ENCODE results near the gene RACGAP1. TPM values are rescaled to one million over a fixed set of nuclear protein-coding genes. Genes with fewer than 3 reads are reported as not detected.

RACGAP1 gene
- polyA plus RNA-seq, 1 donor from 2014 or later, result 18.3 TPM

DNA sequence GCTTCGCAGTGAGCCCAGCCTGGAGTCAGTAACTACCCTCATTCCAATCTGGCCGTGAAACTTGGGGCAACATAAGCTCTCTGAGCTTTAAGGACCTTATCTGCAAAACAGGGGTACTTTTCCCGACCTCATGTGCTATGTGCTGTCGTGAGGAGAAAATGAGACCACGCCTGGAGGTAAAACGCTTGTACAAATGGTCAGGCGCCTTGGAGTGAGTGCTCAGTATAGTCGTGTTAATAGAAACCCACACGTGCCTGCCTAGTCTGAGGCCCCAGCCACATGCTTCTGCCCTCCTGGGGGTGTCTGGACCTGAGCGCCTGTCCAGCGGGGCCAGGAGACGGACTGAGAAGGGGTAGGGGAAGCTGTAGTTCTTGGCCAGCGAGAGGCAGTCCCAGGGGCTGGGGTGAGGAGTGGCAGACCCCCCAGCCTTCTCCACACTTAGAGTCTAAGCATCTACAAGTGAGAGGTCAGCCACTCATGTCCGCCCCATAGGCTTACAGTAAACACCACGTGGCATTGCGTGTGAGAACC, 58.7 kb downstream of the RACGAP1 start:
- TF ChIP-seq MXI1 (conservative IDR thresholded peaks at IDR 0.05; ENCODE audit: poor library complexity, severe bottlenecking), result no peak
- no peak for TF ChIP-seq POLR2AphosphoS5 (IDR thresholded peaks at IDR 0.05)
- TF ChIP-seq, protein P1, sequence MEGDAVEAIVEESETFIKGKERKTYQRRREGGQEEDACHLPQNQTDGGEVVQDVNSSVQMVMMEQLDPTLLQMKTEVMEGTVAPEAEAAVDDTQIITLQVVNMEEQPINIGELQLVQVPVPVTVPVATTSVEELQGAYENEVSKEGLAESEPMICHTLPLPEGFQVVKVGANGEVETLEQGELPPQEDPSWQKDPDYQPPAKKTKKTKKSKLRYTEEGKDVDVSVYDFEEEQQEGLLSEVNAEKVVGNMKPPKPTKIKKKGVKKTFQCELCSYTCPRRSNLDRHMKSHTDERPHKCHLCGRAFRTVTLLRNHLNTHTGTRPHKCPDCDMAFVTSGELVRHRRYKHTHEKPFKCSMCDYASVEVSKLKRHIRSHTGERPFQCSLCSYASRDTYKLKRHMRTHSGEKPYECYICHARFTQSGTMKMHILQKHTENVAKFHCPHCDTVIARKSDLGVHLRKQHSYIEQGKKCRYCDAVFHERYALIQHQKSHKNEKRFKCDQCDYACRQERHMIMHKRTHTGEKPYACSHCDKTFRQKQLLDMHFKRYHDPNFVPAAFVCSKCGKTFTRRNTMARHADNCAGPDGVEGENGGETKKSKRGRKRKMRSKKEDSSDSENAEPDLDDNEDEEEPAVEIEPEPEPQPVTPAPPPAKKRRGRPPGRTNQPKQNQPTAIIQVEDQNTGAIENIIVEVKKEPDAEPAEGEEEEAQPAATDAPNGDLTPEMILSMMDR (IDR thresholded peaks at IDR 0.05; ENCODE audit: poor library complexity, severe bottlenecking), result no peak
- no peak for TF ChIP-seq EP300 (conservative IDR thresholded peaks at IDR 0.05; ENCODE audit: poor library complexity, severe bottlenecking)
- no peak for TF ChIP-seq TAF1 (IDR thresholded peaks at IDR 0.05; ENCODE audit: low read depth)
- TF ChIP-seq EZH2 (IDR thresholded peaks at IDR 0.05; ENCODE audit: borderline replicate concordance, insufficient read depth, low read length, poor library complexity, severe bottlenecking), result no peak
- TF ChIP-seq SMC3 (conservative IDR thresholded peaks at IDR 0.05; ENCODE audit: poor library complexity), result no peak
- no peak for TF ChIP-seq RAD21 (conservative IDR thresholded peaks at IDR 0.05)
- TF ChIP-seq, protein P2, sequence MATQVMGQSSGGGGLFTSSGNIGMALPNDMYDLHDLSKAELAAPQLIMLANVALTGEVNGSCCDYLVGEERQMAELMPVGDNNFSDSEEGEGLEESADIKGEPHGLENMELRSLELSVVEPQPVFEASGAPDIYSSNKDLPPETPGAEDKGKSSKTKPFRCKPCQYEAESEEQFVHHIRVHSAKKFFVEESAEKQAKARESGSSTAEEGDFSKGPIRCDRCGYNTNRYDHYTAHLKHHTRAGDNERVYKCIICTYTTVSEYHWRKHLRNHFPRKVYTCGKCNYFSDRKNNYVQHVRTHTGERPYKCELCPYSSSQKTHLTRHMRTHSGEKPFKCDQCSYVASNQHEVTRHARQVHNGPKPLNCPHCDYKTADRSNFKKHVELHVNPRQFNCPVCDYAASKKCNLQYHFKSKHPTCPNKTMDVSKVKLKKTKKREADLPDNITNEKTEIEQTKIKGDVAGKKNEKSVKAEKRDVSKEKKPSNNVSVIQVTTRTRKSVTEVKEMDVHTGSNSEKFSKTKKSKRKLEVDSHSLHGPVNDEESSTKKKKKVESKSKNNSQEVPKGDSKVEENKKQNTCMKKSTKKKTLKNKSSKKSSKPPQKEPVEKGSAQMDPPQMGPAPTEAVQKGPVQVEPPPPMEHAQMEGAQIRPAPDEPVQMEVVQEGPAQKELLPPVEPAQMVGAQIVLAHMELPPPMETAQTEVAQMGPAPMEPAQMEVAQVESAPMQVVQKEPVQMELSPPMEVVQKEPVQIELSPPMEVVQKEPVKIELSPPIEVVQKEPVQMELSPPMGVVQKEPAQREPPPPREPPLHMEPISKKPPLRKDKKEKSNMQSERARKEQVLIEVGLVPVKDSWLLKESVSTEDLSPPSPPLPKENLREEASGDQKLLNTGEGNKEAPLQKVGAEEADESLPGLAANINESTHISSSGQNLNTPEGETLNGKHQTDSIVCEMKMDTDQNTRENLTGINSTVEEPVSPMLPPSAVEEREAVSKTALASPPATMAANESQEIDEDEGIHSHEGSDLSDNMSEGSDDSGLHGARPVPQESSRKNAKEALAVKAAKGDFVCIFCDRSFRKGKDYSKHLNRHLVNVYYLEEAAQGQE (IDR thresholded peaks at IDR 0.05; ENCODE audit: borderline replicate concordance), result no peak
- H3K4me2 ChIP-seq (ENCODE audit: low read length), result no peak overlapping the region
- H3K4me3 ChIP-seq (ENCODE audit: low read length), result no peak overlapping the region
- H3K9me3 ChIP-seq (ENCODE audit: low read length), result no peaks in the 10 kb centered on the region
- H3K79me2 ChIP-seq (replicated peaks; ENCODE audit: insufficient read depth, low read length), result no peaks in the 10 kb centered on the region
- H2AFZ ChIP-seq (ENCODE audit: low read depth, low read length), result no peak overlapping the region
- no peaks in the 10 kb centered on the region for H4K20me1 ChIP-seq (ENCODE audit: insufficient read depth)
- H3K27ac ChIP-seq (ENCODE audit: low read length), result no peak overlapping the region
- H3K27me3 ChIP-seq (ENCODE audit: insufficient read depth, low read depth, low read length), result peaks cover 11% of the 10 kb centered on the region
- no peaks in the 10 kb centered on the region for H3F3A ChIP-seq (ENCODE audit: insufficient read depth, low read length, poor library complexity, severe bottlenecking)
- H3K9me2 ChIP-seq (ENCODE audit: insufficient read depth, low read length), result no peaks in the 10 kb centered on the region
- H3K36me3 ChIP-seq (ENCODE audit: insufficient read depth, low read length), result no peaks in the 10 kb centered on the region
- no peak overlapping the region for H3K9ac ChIP-seq (ENCODE audit: low read length)

DNA sequence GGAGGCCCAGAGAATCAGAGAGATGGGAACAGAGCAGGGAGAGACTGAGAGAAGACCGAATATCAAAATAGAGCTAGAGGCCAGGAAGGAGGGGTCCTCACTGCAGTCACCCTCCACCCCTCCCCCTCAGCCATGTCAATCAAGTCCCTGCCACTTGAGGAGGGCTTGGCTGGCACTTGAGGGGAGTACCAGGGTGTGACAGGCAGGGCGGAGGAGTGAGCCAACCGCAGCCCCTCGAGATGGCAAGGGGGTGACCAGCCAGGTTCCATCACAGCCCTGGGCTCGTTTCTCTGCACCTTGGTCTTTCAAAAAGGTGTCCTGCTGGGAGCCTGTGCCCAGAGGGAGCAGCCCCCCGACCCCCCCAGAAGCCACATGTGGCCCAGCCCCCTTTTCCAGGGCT, 59.5 kb downstream of the RACGAP1 start:
- Histone ChIP-seq H3K79me2 (replicated peaks; ENCODE audit: insufficient read depth, low read length) (no peaks in the 10 kb centered on the region), H3K27me3 (ENCODE audit: insufficient read depth, low read depth, low read length) (peaks cover 17% of the 10 kb centered on the region), H3K9me3 (ENCODE audit: low read length) (no peaks in the 10 kb centered on the region), H4K20me1 (ENCODE audit: insufficient read depth) (no peaks in the 10 kb centered on the region), H3K4me2 (ENCODE audit: low read length) (no peak overlapping the region), H3K9ac (ENCODE audit: low read length) (no peak overlapping the region), H3K4me3 (ENCODE audit: low read length) (no peak overlapping the region), H3K36me3 (ENCODE audit: insufficient read depth, low read length) (no peaks in the 10 kb centered on the region), H3K27ac (ENCODE audit: low read length) (no peak overlapping the region), H3F3A (ENCODE audit: insufficient read depth, low read length, poor library complexity, severe bottlenecking) (no peaks in the 10 kb centered on the region), H3K9me2 (ENCODE audit: insufficient read depth, low read length) (no peaks in the 10 kb centered on the region), H2AFZ (ENCODE audit: low read depth, low read length) (no peak overlapping the region)
- TF ChIP-seq EP300 (conservative IDR thresholded peaks at IDR 0.05; ENCODE audit: poor library complexity, severe bottlenecking) (no peak), TAF1 (IDR thresholded peaks at IDR 0.05; ENCODE audit: low read depth) (no peak), EZH2 (IDR thresholded peaks at IDR 0.05; ENCODE audit: borderline replicate concordance, insufficient read depth, low read length, poor library complexity, severe bottlenecking) (no peak), MXI1 (conservative IDR thresholded peaks at IDR 0.05; ENCODE audit: poor library complexity, severe bottlenecking) (no peak), SMC3 (conservative IDR thresholded peaks at IDR 0.05; ENCODE audit: poor library complexity) (no peak)
- TF ChIP-seq, protein P1 (IDR thresholded peaks at IDR 0.05; ENCODE audit: poor library complexity, severe bottlenecking), result no peak

Measured in neural cell (in vitro differentiated cells).